Activated CD4-positive, alpha-beta T cell treated with anti-CD3 and anti-CD28 coated beads, Interleukin-2, Interleukin-4, amounts not matched to agents 100 ng/mL and 50 ng/mL, durations not matched to agents 16 hours and 8 hours (primary cell): ENCODE measurements around the gene PDE9A.
"Not testable (repeated sequence)": the region's sequence is repeated elsewhere in the genome, so short reads cannot be mapped to it uniquely, and the experiment has no call there.

Experiments
- DNase-seq: peaks from one replicate; pipeline ENCODE4 v3.0.0-alpha.2; 2020; ENCODE audit warnings: low spot score

PDE9A gene

DNA sequence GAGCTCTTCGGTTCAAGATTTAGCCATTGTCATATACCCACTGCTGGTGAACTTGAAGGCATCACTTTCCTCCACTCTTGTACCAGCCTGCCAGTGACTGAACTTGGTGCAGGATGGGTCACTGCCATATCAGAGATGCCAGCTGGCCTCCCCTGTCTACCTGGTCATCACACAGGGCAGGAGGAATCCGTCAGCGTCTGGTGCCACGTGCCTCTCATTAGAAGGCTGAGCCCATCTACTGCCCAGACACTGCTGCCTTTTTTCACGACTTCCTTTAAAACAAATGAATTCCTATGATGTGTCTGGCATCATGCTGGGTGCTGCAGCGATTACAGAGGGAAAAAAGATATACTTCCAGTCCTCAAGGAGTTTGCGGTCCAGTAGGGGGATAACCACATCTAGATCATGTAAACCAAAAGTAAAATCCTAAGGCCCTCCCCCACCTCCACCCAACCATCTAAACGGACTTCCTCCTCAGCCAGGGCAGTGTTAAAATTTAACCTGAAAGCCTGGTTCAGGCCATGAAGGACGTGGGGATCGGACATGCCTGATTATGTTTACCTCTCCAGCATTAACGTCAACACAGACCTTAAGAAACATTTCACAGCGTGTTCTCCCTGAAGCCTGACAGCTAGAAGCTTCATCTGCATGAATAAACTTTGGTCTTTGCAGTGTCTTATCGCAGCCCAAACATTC, 29.2 kb upstream of the PDE9A start:
- no peak for DNase-seq

DNA sequence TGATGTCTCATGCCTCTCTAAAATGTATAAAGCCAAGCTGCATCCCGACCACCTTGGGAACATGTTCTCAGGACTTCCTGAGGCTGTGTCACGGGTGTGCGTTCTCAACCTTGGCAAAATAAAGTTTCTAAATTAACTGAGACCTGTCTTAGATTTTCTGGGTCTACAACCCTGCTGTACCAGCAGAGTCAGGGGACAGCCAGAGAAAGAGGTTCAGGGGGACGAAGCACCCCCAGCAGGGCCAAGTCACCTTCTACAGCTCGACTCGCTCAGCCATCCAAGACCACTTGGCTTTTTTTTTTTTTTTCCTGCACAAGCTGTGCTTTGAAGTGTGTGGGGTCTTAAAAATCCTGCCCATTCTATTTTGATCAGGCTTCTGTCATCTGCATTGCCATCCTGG, 28.5 kb upstream of the PDE9A start:
- DNase-seq = no peak

DNA sequence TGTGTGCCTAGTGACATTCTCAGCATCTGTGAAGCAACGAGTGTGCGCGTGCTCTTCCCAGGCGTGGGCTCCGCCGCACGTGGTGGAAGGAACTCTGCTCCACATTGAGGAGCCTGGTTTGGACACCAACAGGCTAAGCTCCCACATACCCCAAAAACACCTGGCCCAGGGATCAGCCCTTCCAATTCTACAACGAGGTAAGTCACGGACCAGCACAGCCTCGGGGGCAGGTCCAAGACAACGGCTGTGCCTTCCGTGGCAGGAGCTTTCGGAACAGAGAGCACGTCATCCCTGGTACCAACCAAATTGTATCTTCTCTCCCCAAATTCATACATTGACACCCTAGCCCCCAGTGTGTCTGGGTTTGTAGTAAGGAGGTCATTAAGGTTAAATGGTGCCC, 27.2 kb upstream of the PDE9A start:
- no peak for DNase-seq

DNA sequence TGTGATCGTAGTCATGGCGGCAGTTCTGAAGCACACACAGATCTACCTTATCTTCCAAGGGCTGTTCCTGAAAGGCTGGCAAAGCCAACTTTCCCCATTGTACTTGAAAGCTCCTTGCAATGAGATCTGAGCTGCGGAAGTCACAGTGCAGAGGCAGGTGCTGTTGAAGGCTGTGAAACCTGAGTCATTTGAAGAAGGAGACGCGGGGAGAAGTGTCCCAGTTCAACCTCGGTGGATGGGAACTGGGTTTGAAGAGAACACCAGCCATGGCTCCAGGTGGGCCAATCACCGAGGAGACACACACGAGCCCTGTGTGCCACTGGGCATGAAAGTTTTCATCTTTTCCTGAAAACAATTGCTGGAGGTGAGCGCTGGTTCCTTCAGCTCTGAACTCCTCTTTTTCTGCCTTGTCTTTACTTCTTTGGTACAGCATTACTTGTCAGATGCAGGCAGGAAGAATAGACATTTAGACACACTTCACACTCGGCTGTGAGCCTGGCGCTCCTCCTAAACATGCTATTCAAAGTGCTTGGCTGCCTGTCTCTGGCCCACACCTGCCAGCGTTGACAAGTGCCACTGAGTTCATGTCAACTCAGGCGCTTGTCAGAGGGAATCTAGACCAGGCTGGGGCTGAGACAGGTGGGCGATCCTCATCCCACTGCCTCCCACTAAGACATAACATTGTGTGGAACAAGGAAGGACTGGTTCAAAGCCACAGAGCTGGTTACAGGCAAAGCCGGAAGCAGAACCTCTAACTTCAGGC, 25.7 kb upstream of the PDE9A start:
- DNase-seq = no peak

DNA sequence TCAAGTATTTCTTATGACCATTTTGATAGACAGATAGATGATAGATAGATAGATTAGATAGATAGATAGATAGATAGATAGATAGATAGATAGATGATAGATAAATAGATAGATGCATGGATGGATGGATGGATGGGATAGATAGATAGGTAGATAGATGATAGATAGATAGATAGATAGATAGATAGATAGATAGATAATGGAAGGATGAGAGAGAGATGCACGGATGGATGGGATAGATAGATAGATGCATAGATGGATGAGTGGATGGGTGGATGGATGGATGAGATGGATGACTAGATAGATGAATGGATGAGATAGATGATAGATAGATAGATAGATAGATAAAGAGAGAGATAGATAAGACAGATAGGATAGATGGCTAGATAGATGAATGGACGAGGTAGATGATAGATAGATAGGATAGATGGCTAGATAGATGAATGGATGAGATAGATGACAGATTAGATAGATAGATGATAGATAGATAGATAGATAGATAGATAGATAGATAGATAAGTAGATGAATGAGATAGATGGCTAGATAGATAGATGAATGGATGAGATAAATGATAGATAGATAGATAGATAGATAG, 24.9 kb upstream of the PDE9A start:
- not testable (repeated sequence) for DNase-seq

DNA sequence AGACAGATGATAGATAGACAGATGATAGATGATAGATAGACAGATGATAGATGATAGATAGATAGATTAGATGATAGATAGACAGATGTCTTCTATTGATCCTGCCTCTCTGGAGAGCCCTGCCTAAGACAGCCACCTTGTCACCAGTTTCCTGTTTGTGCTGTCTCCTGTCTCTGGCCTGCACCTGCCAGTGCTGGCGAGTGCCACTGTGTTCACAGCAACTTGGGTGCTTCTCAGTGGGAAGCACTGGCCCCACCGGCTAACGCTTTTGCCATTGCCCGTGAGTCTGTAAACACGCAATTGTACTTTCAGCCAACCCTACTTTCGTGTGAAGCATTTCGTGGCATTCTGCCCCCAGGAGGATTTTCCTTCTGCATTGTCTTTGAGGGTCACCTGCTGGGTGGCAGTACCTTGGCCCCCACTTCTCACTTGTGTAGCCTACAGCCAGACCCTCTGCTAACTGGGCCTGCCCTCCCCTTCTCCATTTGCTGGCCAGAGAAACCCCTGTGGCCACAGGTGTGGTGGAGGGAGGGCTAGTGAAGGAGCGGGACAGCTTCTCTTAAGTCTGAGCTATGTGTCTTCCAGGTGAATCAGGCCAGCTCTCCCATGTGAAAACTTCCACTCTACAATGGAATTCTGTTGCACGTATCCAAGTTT, 23.4 kb upstream of the PDE9A start:
- no peak for DNase-seq

DNA sequence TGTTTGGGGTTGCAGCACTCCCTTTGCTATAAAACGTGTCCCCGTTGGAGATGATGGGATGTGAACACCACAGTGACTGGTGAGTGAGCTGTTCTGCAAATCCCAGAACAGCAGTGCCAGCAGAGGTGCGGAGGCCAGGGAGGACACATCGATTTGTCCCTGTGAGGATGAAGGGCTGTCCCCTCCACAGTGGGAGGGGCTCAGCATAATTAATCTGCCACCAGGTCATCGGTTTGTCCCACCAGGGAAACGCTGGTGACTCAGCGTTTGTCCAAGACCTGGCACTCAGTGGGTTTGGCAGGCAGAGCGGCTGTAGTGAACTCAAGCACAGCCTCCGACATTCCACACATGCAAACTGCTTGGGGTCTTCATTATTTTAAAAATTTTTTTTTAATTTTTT, 22.8 kb upstream of the PDE9A start:
- no peak for DNase-seq

DNA sequence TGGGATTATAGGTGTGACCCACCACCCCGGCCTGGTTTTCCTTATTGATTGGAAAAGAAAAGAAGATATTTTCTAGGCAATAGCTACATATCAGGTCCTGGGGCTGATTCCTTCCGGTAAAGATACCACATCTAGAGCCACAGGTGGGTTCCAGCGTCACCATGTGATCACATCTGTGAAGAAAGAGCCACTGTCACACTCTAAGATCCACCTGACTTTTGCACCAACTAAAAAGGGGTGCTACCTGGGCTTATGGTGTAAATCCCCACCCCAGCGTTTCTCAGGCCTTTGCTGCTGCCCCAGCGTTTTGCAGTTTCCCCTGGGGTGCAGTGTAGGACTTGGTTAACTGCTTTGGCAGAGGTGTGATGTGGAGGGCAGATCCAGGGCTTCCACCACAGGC, 22.3 kb upstream of the PDE9A start:
- no peak for DNase-seq

DNA sequence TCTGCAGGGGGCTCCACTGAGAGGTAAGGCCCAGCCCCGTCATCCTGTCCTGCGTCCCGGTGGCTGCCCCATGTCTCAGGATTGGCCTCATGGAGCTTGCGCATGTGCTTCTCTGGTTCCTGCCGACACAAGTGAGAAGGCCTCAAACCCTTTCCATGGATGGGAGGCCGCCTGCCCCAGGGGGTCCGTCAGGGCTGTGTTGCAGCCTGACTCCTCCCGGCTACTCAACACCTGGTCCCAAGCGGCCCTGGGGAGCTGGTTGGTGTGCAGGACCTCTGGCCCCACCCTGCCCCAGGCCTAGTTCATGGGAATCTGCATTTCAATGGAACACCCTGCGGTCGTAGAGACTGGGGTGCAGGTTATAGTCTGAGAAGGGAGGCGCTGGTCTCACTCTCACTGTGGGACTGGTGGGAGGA, 21.1 kb upstream of the PDE9A start:
- no peak for DNase-seq

DNA sequence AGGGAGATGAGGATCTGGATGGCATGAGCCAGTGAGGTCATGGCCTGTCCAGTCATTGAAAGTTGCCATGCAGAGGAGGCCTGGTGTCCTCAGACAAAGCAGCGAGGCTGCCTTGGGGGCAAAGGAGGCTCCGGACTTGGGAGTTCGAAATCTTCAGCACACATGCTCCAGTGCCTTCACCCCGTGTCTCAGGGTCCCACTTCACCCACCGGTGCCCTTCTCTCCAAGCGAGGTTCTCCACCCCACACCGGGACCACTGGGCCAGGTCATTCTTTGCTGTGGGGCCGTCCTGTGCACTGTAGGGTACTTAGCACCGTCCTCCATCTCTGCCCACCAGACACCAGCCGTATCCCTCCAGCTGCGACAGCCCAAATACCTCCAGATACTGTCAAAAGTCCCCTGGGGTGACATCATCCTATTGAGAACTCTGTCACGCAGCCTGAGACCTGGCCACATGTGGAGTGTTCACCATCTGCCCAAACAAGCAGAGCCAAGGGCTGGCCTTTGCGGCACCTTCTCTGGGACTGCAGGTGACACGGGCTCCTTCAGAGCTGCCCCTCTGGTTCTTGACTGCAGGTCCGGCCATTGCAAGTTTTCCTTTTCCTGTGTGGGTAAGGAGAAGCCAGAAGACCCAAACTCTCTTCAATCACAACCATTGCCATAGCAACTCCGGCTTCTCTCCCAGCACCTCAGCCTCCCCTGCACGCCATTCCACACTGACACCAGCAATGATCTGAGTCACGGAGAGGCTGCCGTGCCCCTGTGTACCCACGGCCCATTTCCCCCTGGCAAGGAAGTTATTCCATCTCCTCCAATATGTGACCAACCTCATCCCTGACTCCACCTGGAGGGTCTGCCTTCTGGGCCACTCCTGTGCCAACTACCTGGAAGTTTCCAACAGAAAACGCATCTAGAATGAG, 20.4 kb upstream of the PDE9A start:
- no peak for DNase-seq

DNA sequence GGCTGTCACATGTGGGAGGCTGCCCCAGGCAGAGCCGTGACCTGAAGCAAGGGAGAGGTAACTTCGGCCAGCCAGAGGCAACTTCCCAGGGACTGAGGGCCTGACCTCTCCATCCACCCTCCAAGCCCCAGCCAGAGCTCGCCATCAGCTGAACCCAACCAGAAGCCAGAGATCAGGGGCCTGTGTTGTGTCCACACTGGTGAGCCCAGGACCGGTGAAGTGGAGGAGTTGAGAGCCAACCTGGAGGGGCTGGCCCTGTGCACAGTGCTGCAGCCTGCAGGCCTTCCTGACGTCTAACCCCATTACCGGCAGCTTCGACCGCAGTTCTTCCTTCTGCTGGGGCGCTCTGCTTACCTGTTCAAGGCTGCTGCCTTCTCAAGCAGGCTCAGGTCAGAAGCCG, 19.6 kb upstream of the PDE9A start:
- no peak for DNase-seq

DNA sequence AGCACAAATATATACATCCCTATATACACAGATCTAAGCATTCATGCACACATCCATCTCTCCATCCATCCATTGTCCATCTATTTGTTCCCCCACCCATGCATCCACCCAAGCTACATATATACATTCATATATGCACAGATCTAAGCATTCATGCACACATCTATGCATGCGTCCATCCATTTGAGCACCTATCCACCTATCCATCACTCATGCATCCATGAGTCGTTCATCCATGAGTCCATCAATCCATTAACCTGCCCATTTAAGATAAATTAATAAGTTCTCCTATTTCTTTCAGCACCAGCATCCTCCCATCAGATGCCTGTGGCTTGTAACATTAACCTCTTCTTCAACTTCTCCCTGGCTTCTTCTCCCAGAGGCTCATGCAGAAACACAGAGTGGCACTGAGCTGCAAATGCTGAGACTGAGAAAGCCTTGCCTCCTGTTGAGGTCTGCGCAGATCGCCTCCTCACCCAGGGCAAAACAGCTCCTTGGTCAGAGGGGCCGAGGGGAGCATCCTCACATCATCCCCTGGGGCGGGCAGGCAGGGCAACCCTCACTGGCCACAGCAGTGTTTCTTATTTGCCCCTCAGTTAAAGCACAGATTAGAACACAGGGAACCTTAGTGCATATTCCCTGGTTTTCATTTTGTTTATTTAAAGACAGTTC, 17.4 kb upstream of the PDE9A start:
- no peak for DNase-seq

DNA sequence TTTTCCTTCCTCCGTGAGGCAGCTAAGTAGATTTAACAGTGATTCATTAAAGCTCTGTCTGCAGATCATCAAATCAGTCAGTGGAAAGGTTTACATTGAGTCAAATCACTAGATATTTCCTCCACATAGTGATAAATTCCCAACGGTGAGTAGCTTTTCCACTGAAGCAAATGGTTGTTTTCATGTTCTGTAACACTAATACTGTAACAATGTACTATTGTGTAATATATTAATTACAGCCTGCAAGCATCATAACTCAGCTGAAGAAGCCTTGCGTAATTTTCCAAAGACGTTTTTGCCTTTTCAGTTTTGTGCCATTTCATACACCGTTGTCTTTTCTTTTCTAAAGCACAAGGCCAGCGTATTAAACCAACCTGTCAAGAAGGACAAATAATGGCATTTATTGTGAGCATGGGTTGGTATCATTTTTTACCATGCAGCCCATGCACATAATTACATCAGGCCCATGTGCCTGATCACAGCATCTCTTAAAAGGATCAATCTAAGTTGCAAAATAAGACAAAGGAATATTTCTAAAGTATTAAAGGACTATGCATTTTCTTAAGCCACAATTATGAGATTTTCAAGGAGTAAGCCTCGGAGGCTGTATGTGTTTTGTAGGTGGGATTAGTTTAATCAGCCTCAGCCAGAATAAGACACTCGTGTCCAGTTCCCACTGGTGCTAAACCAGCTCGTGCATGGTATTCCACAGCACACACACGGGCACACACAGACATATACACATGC, 16.7 kb upstream of the PDE9A start:
- no peak for DNase-seq

DNA sequence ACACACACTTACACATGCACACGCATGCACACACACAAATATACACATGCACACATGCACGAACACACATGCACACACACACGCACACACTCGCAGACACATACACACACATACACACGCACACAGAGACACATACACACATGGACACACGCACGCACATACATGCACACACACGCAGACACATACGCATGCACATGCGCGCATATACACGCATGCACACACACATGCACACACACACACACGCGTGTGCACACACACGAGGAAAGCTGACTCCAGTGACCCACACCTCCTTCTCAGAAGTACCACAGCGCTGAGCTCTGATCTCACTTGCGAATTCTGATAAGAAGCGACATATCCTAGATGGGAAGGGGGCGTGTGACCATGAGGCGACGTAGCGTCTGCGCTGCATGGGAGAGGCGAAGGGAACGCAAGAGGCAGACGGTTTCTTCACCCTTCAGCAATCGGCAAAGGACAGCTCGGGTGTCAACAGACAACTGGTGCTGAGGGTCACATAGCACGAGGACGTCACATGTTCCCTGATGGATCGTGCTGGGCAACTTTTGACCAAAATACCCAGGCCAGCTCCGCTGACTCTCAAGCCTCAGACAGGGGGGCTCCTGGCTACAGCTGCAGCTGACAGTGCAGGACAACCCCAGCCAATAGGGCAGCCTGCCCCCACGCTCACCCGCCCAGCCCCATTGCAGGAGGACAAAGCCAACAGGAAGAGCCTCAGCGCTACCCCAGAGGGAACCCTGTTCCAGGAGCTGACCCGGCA, 16.0 kb upstream of the PDE9A start:
- no peak for DNase-seq

DNA sequence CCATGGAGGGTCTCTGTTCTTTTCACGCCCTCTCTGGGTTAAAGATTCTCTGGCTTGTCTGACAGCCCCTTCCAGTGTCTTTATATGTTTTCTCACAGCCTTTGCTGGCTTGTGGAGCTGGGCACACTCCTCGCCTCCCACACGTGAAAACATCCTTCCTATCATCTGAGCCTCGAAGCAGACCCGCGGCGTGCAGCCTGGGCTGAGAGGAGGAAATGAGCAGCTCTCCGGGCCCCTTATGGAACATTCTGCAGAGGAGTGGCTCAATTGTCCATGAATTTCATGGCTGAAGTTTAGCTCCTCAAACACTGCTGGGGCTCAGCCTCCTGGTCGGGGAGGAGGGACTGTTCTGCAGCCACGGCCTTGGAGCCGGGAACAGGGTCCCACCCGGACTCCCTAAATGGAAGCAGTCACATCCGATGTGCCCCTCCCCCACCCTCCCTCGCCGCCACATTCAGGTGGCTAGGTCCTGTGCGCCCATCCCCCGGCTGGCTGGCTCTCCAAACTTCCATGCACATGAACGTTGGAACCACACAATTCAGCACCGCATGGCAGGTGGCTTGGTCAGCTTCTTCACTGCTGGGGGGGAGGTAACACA, 15.1 kb upstream of the PDE9A start:
- no peak for DNase-seq

DNA sequence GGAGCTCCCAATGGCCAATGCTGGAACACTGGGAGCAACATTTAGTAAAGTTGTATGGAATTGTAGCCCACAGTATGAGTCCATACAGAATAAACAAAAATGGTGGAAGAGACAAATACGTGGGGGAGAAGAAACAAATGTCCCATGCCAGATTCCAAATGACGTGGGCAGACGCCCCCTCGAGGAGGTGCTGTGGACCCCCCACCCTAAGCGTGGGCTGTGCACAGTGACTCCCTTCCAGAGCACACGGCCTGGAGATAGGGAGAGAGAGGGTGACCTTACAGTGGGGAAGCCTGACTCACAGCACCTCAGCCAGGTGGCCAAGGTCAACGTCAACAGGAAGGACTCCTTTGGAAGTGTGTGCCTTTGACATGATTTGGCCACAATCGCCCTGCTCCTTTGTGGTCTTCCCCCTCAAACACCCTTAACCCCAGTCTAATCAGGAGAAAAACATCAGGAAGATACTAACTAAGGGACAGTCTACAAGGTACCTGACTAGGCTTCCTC, 13.7 kb upstream of the PDE9A start:
- no peak for DNase-seq

DNA sequence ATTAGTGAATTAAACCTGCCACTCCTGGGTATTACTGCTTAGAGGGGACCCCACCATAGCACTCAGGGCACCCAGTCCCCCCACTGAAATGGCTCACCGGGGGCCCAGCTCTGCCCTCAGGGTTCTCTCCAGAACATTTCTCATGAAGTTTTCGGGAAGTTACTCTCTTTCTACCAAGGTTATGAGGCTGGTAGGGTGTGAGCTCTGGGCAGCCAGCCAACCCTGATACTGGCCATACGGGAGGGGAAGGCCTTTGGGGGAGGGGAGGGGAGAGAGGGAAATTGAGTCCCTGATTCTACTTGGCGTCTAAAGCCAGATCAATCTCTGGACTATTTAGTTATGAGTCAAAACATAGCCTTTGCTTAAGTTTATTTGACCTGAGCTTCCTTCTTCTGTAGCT, 12.9 kb upstream of the PDE9A start:
- DNase-seq = no peak

DNA sequence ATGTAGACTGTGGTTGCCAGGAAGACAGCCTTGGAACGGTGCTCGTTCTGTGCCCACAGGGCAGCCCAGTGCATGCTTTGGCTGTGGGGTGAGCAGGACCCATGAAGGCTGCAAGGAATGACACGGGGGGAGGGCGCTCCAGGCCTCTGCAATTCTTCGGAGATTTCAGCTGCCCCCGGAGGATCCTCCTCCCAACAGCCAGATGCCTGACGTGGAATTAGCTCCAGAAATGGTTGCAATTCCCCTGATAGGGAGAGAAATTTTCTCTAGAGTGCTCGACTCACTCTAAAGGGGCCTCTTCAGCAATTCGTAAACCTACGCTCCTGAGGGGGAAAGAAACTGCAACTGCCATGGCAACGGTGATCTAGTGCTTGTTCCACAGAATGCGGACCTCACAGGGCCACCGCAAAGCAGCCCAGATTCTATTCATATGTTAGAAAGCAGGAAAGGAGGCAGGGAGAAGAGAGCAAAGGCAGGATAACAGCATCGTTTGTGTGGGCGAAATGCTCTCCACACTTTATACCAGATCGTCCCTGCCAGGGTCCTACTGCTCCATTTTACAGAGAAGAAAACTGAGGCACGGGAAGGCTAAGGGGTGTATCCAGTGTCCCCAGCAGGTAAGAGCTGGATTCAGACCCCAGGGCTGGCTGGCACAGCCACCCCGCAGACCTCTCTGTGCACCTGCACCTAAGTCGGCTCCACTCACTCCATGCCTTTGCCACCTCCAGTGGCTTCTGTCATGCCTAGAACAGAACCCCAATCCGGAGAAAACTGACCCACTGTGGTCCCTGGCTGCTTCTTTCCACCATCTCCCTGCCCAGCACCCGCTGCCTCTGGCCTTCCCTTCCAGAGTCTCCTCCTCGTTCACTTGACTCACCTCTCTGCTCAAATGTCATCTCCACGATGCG, 11.9 kb upstream of the PDE9A start:
- no peak for DNase-seq
